WERI-Rb-1 (cell line): ENCODE data around the gene RPL37A.

Experiments used
- DNase-seq: peaks from one replicate; pipeline ENCODE4 v3.0.0-alpha.2; 2020
- H3K27ac ChIP-seq: fragments of 250-450 bp; sonication (Bioruptor Pico); 2 replicates; pipeline ENCODE4 v1.5.1; 2020; ENCODE audit warnings: mild to moderate bottlenecking, moderate library complexity
- H3K27me3 ChIP-seq: fragments of 250-450 bp; sonication (Bioruptor Pico); 2 replicates; pipeline ENCODE4 v1.5.1; 2021; ENCODE audit warnings: mild to moderate bottlenecking, low read depth, moderate library complexity; ENCODE audit not compliant: insufficient read depth, severe bottlenecking
- H3K36me3 ChIP-seq: fragments of 250-450 bp; sonication (Bioruptor Pico); 2 replicates; pipeline ENCODE4 v1.5.1; 2020; ENCODE audit warnings: mild to moderate bottlenecking, moderate library complexity
- H3K4me3 ChIP-seq: 2 replicates; pipeline ENCODE4 v1.5.1; 2011; ENCODE audit warnings: low read depth, mild to moderate bottlenecking, control low read depth, low read length
- H3K9me3 ChIP-seq: fragments of 250-450 bp; sonication (Bioruptor Pico); 2 replicates; pipeline ENCODE4 v1.5.1; 2021; ENCODE audit warnings: mild to moderate bottlenecking, moderate library complexity; ENCODE audit not compliant: severe bottlenecking
- CTCF ChIP-seq: IDR thresholded peaks from 2 replicates; pipeline ENCODE4 v1.5.1; 2011; ENCODE audit warnings: low read depth, mild to moderate bottlenecking, control low read depth, inconsistent platforms, low read length

The RPL37A gene

GRCh38 chr2:216546241-216546640 lies 47.6 kb downstream of the RPL37A start:
- H3K27ac ChIP-seq, result no peak overlapping the region
- H3K27me3 ChIP-seq, result no peaks in the 10 kb centered on the region
- no peak for DNase-seq
- no peaks in the 10 kb centered on the region for H3K36me3 ChIP-seq
- no peak for TF ChIP-seq CTCF
- no peak overlapping the region for H3K4me3 ChIP-seq
- H3K9me3 ChIP-seq, result no peaks in the 10 kb centered on the region

GRCh38 chr2:216546641-216547403 lies 48.2 kb downstream of the RPL37A start:
- no peaks in the 10 kb centered on the region for H3K9me3 ChIP-seq
- H3K36me3 ChIP-seq, result no peaks in the 10 kb centered on the region
- H3K27ac ChIP-seq, result no peak overlapping the region
- H3K4me3 ChIP-seq, result no peak overlapping the region
- no peak for DNase-seq
- TF ChIP-seq CTCF, result no peak
- H3K27me3 ChIP-seq, result no peaks in the 10 kb centered on the region

DNA sequence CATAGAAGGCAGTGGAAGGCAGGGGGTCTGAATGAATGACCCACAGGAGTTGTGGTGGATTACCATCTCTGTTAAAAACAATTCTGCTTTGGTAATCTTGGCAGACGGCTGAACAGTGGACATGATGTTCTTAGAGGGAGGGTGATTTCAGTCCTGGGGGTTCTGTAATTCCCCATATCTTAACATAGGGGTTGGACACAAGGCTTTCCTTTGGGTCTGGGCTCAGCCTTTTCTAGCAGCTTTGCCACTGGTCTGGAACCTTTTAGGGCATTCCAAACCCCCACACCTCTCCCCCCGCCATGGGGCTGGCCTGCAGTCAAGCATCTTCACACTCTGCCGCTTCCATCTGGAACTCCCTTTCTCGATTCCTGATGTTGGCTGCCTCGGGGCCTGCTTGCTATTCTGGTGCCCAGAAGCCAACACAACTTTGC lies 50.3 kb downstream of the RPL37A start:
- DNase-seq, result no peak
- Histone ChIP-seq H3K36me3 (no peaks in the 10 kb centered on the region), H3K9me3 (no peaks in the 10 kb centered on the region), H3K4me3 (no peak overlapping the region), H3K27me3 (no peaks in the 10 kb centered on the region), H3K27ac (no peak overlapping the region)
- no peak for TF ChIP-seq CTCF

DNA sequence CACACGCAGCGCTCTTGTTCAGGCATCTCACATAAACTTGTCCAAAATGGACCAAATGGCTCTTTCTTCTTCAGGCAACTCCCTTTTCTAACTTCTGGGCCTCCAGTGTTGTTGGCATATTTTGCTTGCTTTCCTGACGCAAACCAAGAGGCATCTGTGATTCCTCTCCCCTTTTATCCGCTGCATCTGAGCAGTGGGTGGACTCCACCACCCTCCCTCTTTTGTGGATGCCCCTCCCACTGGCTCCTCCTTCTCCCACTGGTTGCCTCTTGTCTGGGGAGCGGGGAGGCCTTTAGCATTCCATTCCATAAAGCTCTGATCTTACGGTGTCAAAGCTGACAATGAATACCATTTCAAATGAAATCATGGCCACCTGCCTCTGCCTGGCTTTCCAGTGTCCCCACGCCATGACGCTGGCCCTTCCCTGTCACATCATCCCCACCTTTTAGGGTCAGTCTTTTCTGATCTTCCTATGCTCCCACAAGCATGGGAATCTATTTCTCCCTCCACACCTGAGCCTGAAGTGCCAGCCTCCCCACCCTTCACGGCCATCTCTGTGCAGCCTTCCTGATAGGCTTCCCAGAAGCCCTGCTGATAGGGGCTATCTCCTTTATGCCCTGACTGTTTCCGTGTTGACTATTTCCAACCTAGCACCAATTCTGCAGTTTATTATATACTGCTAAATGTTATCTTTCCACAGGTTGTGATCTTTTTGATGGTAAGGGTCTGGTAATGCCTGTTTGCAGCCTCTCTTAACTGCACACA lies 51.5 kb downstream of the RPL37A start:
- no peak for TF ChIP-seq CTCF
- DNase-seq, result no peak
- Histone ChIP-seq H3K4me3 (no peak overlapping the region), H3K27me3 (no peaks in the 10 kb centered on the region), H3K36me3 (no peaks in the 10 kb centered on the region), H3K27ac (no peak overlapping the region), H3K9me3 (no peaks in the 10 kb centered on the region)

DNA sequence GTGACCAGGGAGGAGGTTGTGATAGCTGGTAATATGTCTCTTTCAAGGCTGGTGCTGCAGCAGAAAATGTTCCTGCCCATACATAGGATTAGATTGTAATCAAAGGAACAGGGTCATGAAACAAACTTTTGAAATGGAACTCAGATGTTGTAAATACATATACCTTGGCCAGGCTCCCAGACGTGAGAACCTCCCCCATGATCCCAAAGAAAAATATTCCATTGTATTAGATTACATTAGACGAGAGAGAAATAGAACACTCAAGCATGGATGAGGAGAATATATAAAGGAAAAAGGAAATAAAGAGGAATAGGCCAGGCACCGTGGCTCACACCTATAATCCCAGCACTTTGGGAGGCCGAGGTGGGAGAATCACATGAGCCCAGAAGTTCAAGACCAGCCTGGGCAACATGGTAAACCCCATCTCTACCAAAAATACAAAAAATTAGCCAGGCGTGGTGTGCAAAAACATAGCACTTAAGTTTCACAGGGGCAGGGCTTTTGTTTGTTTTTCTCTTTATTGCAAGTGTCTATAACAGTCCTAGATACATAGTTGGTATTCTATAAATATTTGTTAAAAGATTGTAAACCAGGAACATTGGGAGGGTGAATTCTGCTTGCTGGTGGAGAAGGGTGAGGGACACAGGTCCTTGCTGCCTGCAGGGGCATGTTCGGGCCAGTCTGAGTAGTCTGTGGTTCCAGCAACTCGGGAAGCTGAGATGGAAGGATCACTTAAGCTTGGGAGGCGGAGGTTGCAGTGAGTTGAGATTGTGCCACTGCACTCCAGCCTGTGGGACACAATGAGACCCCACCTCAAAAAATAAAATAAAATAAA lies 52.8 kb downstream of the RPL37A start:
- DNase-seq, result no peak

More for the DNA sequence above, 52.8 kb downstream of the RPL37A start:
- Histone ChIP-seq H3K9me3 (no peaks in the 10 kb centered on the region), H3K4me3 (no peak overlapping the region), H3K27ac (no peak overlapping the region), H3K36me3 (no peaks in the 10 kb centered on the region), H3K27me3 (no peaks in the 10 kb centered on the region)
- TF ChIP-seq CTCF, result no peak
